SU-DHL-6 (cell line): ENCODE measurements around the gene NKX6-1.

Experiments
- H2AFZ ChIP-seq: fragments of 200-600 bp; sonication (generic); 2 replicates; pipeline ENCODE4 v1.6.1; 2014; ENCODE audit warnings: low read depth, mild to moderate bottlenecking, moderate library complexity, mixed read lengths, antibody characterized with exemption, low read length; ENCODE audit not compliant: severe bottlenecking
- H3F3A ChIP-seq: fragments of 200-600 bp; shearing (Covaris generic); 2 replicates; pipeline ENCODE4 v1.6.0; 2016; ENCODE audit warnings: antibody characterized with exemption, mild to moderate bottlenecking; ENCODE audit not compliant: insufficient read depth
- H3K27ac ChIP-seq: fragments of 200-600 bp; sonication (generic); 2 replicates; pipeline ENCODE4 v1.5.1; 2016; ENCODE audit warnings: low read depth, mild to moderate bottlenecking, low read length, moderate library complexity, mixed read lengths
- H3K27me3 ChIP-seq: fragments of 200-600 bp; sonication (generic), shearing (Covaris generic); 2 replicates; pipeline ENCODE4 v1.6.0; 2014; ENCODE audit warnings: mild to moderate bottlenecking, low read length
- H3K36me3 ChIP-seq: fragments of 200-600 bp; sonication (generic); 2 replicates; pipeline ENCODE4 v1.6.1; 2014; ENCODE audit warnings: mild to moderate bottlenecking, low read length, mixed read lengths
- H3K4me2 ChIP-seq: fragments of 300-600, 200-600 bp; shearing (Covaris generic), sonication (generic); 2 replicates; pipeline ENCODE4 v1.6.0; 2014; ENCODE audit warnings: low read length, low read depth, mild to moderate bottlenecking; ENCODE audit not compliant: poor library complexity, severe bottlenecking
- H3K4me3 ChIP-seq: fragments of 200-600 bp; sonication (generic); 2 replicates; pipeline ENCODE4 v1.5.1; 2014; ENCODE audit warnings: antibody characterized with exemption, low read length, mild to moderate bottlenecking, mixed read lengths; ENCODE audit not compliant: insufficient read depth, poor library complexity, severe bottlenecking
- H3K79me2 ChIP-seq: fragments of 200-600 bp; sonication (generic); 2 replicates; pipeline ENCODE4 v1.6.1; 2014; ENCODE audit warnings: mild to moderate bottlenecking, low read length, moderate library complexity; ENCODE audit not compliant: insufficient read depth
- H3K9ac ChIP-seq: fragments of 200-600 bp; sonication (generic); 2 replicates; pipeline ENCODE4 v1.7.0; 2014; ENCODE audit warnings: mild to moderate bottlenecking, low read length
- H3K9me2 ChIP-seq: fragments of 200-600 bp; sonication (generic); replicated peaks from 2 replicates; pipeline ENCODE4 v1.6.1; 2014; ENCODE audit warnings: low read length; ENCODE audit not compliant: insufficient read depth
- H3K9me3 ChIP-seq: fragments of 200-600 bp; sonication (generic); 2 replicates; pipeline ENCODE4 v1.6.1; 2014; ENCODE audit warnings: low read length, mixed read lengths; ENCODE audit not compliant: insufficient read depth
- H4K20me1 ChIP-seq: fragments of 200-600 bp; sonication (generic); 2 replicates; pipeline ENCODE4 v1.6.1; 2014; ENCODE audit warnings: low read depth, mild to moderate bottlenecking, antibody characterized with exemption, low read length, moderate library complexity, mixed read lengths
- EZH2phosphoT487 ChIP-seq: fragments of 200-600 bp; sonication (generic), shearing (Covaris generic); conservative IDR thresholded peaks from 2 replicates; pipeline ENCODE4 v1.6.1; 2018; ENCODE audit warnings: mild to moderate bottlenecking, antibody characterized with exemption, low read length, moderate library complexity, mixed read lengths
- TF ChIP-seq, protein P1 (sequence below): fragments of 200-600 bp; sonication (generic); IDR thresholded peaks from one replicate; pipeline ENCODE4 v1.5.1; 2017; ENCODE audit warnings: antibody characterized with exemption, mild to moderate bottlenecking, low read length, moderate library complexity; ENCODE audit not compliant: insufficient read depth, poor library complexity, severe bottlenecking

NKX6-1 gene

GRCh38 chr4:84500386-84501201 is 1.5 kb upstream of the NKX6-1 start:
- Histone ChIP-seq H2AFZ (no peak overlapping the region), H3K4me3 (no peak overlapping the region), H3K36me3 (no peaks in the 10 kb centered on the region), H3K9ac (no peak overlapping the region), H4K20me1 (no peaks in the 10 kb centered on the region), H3K27me3 (no peaks in the 10 kb centered on the region), H3K9me3 (no peaks in the 10 kb centered on the region), H3F3A (no peaks in the 10 kb centered on the region), H3K27ac (no peak overlapping the region), H3K9me2 (no peaks in the 10 kb centered on the region), H3K4me2 (no peak overlapping the region), H3K79me2 (no peaks in the 10 kb centered on the region)
- TF ChIP-seq EZH2phosphoT487: no peak

DNA sequence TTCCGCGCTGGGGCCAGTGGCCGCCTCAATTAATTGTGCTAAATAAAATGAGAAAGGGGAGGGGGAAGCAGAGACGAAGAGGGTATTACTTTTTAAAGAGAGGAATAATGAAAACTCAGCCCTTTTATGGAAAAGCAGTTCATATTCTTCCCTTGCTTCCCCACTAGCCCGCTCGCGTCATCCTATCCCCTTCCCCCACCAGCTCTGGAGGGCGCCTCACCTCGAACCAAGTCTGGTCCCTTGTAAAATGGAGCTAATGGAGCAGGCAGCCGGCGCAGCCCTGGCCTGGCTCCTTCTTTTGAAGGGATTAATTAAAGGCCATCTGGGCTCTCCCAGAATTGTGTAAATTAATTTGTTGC is 511 bp upstream of the NKX6-1 start:
- Histone ChIP-seq H3K9me2 (no peaks in the 10 kb centered on the region), H3K4me3 (no peak overlapping the region)

GRCh38 chr4:84498203-84498934 is 723 bp downstream of the NKX6-1 start:
- Histone ChIP-seq H3K27ac (no peak overlapping the region), H4K20me1 (no peaks in the 10 kb centered on the region), H3F3A (no peaks in the 10 kb centered on the region), H3K9me2 (no peaks in the 10 kb centered on the region), H3K4me3 (no peak overlapping the region), H3K36me3 (no peaks in the 10 kb centered on the region), H3K27me3 (no peaks in the 10 kb centered on the region), H3K9me3 (no peaks in the 10 kb centered on the region), H2AFZ (no peak overlapping the region), H3K79me2 (no peaks in the 10 kb centered on the region), H3K4me2 (no peak overlapping the region), H3K9ac (no peak overlapping the region)
- TF ChIP-seq, protein P1, sequence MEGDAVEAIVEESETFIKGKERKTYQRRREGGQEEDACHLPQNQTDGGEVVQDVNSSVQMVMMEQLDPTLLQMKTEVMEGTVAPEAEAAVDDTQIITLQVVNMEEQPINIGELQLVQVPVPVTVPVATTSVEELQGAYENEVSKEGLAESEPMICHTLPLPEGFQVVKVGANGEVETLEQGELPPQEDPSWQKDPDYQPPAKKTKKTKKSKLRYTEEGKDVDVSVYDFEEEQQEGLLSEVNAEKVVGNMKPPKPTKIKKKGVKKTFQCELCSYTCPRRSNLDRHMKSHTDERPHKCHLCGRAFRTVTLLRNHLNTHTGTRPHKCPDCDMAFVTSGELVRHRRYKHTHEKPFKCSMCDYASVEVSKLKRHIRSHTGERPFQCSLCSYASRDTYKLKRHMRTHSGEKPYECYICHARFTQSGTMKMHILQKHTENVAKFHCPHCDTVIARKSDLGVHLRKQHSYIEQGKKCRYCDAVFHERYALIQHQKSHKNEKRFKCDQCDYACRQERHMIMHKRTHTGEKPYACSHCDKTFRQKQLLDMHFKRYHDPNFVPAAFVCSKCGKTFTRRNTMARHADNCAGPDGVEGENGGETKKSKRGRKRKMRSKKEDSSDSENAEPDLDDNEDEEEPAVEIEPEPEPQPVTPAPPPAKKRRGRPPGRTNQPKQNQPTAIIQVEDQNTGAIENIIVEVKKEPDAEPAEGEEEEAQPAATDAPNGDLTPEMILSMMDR: no peak

More for the DNA sequence above, 511 bp upstream of the NKX6-1 start:
- Histone ChIP-seq H3K4me2 (no peak overlapping the region), H2AFZ (no peak overlapping the region), H3K79me2 (no peaks in the 10 kb centered on the region), H4K20me1 (no peaks in the 10 kb centered on the region), H3K36me3 (no peaks in the 10 kb centered on the region), H3K27me3 (no peaks in the 10 kb centered on the region), H3K9me3 (no peaks in the 10 kb centered on the region), H3F3A (no peaks in the 10 kb centered on the region), H3K27ac (no peak overlapping the region), H3K9ac (no peak overlapping the region)
- no peak for TF ChIP-seq EZH2phosphoT487
- TF ChIP-seq, protein P1: no peak
